K562 (cell line): ENCODE measurements around the gene MED29. TPM values are rescaled to one million over a fixed set of nuclear protein-coding genes. Genes with fewer than 3 reads are reported as not detected.

Experiments used
- ARNT ChIP-seq, 2 experiments: fragments of 450-650 bp; IDR thresholded peaks; 2 replicates each; pipeline ENCODE4 v1.6.1; 2016; ENCODE audit warnings: mild to moderate bottlenecking in 1 of 2
- BCLAF1 ChIP-seq, 2 experiments: fragments of 450-650 bp in 1 of 2; IDR thresholded peaks; 2 replicates each; pipeline ENCODE4 v1.6.1; 2011 to 2017; ENCODE audit warnings: low read depth in 2 of 2, antibody characterized with exemption in 1 of 2, borderline replicate concordance in 1 of 2, low read length in 1 of 2, mild to moderate bottlenecking in 1 of 2, mixed read lengths in 1 of 2; ENCODE audit not compliant: control insufficient read depth in 1 of 2
- DLX4 ChIP-seq: fragments of 250-450 bp; sonication (Bioruptor Pico); IDR thresholded peaks from 2 replicates; pipeline ENCODE4 v1.6.1; 2021; ENCODE audit warnings: mild to moderate bottlenecking
- E2F3 ChIP-seq: fragments of 250-450 bp; sonication (Bioruptor Pico); IDR thresholded peaks from 2 replicates; pipeline ENCODE4 v1.4.0; 2020; ENCODE audit warnings: mild to moderate bottlenecking
- FOXA3 ChIP-seq, 2 experiments: fragments of 450-650 bp in 1 of 2; sonication (generic) in 1 of 2; formaldehyde crosslinking; IDR thresholded peaks in 1 of 2; conservative IDR thresholded peaks in 1 of 2; 2 replicates each; pipeline versions ENCODE4 v1.4.0 to v1.8.0; 2020 to 2022; ENCODE audit warnings: mild to moderate bottlenecking in 2 of 2, missing genetic modification reagents in 1 of 2
- JUNB ChIP-seq: fragments of 450-650 bp; formaldehyde crosslinking; conservative IDR thresholded peaks from 2 replicates; pipeline ENCODE4 v1.4.0; 2020; ENCODE audit warnings: mild to moderate bottlenecking
- MEF2D ChIP-seq: conservative IDR thresholded peaks from 2 replicates; pipeline ENCODE4 v1.6.1; 2016; ENCODE audit warnings: low read depth, missing genetic modification characterization, missing compliant biosample characterization
- MTA1 ChIP-seq: fragments of 450-650 bp; IDR thresholded peaks from 2 replicates; pipeline ENCODE4 v1.6.1; 2017; ENCODE audit warnings: borderline replicate concordance
- NFRKB ChIP-seq: fragments of 450-650 bp; IDR thresholded peaks from 2 replicates; pipeline ENCODE4 v1.6.1; 2016; ENCODE audit warnings: low read depth
- NR3C1 ChIP-seq: sonication (generic); formaldehyde crosslinking; IDR thresholded peaks from 2 replicates; pipeline ENCODE4 v1.8.1; 2022; ENCODE audit warnings: missing genetic modification reagents
- NRF1 ChIP-seq, 2 experiments: fragments of 450-650 bp; IDR thresholded peaks in 1 of 2; conservative IDR thresholded peaks in 1 of 2; 2 replicates each; pipeline ENCODE4 v1.6.1; 2014; ENCODE audit warnings: mild to moderate bottlenecking in 2 of 2
- SMAD4 ChIP-seq: fragments of 250-450 bp; sonication (Bioruptor Pico); conservative IDR thresholded peaks from 2 replicates; pipeline ENCODE4 v1.8.0; 2021; ENCODE audit warnings: inconsistent platforms, mild to moderate bottlenecking, moderate library complexity
- STAT5A ChIP-seq: IDR thresholded peaks from 2 replicates; pipeline ENCODE4 v1.6.1; 2012; ENCODE audit warnings: low read length, inconsistent platforms, borderline replicate concordance
- TEAD1 ChIP-seq, 2 experiments: fragments of 450-650 bp in 1 of 2; sonication (generic) in 1 of 2; formaldehyde crosslinking; IDR thresholded peaks; 2 replicates each; pipeline versions ENCODE4 v1.4.0 to v1.8.0; 2020 to 2022; ENCODE audit warnings: mild to moderate bottlenecking in 2 of 2, missing genetic modification reagents in 1 of 2
- TFAM ChIP-seq: fragments of 250-450 bp; sonication (Bioruptor Pico); conservative IDR thresholded peaks from 2 replicates; pipeline ENCODE4 v1.5.0; 2021; ENCODE audit warnings: mild to moderate bottlenecking, moderate library complexity
- U2AF1 ChIP-seq: fragments of 200-400 bp; formaldehyde crosslinking; optimal IDR thresholded peaks from 2 replicates; pipeline ENCODE3; 2017; ENCODE audit warnings: mild to moderate bottlenecking, low read depth, low read length, moderate library complexity
- ZBTB7A ChIP-seq: IDR thresholded peaks from 2 replicates; pipeline ENCODE4 v1.6.1; 2011; ENCODE audit warnings: low read depth, mild to moderate bottlenecking, low read length, moderate library complexity, borderline replicate concordance; ENCODE audit not compliant: control insufficient read depth
- ZFP30 ChIP-seq: fragments of 250-450 bp; sonication (Bioruptor Pico); IDR thresholded peaks from 2 replicates; pipeline ENCODE4 v1.8.0; 2022; ENCODE audit warnings: moderate library complexity, mild to moderate bottlenecking, inconsistent platforms, borderline replicate concordance
- ZKSCAN1 ChIP-seq: fragments of 150-350 bp; IDR thresholded peaks from 2 replicates; pipeline ENCODE4 v1.6.1; 2016; ENCODE audit warnings: low read depth, low read length
- ZNF282 ChIP-seq: sonication (generic); formaldehyde crosslinking; IDR thresholded peaks from 2 replicates; pipeline ENCODE4 v1.8.1; 2023; ENCODE audit warnings: missing genetic modification reagents
- ZNF311 ChIP-seq: fragments of 250-450 bp; sonication (Bioruptor Pico); IDR thresholded peaks from 2 replicates; pipeline ENCODE4 v1.4.0; 2020; ENCODE audit warnings: mild to moderate bottlenecking, moderate library complexity
- ZNF408 ChIP-seq: fragments of 250-450 bp; sonication (Bioruptor Pico); IDR thresholded peaks from 2 replicates; pipeline ENCODE4 v1.4.0; 2020; ENCODE audit warnings: low read depth, mild to moderate bottlenecking, moderate library complexity
- ZNF431 ChIP-seq: sonication (generic); formaldehyde crosslinking; IDR thresholded peaks from 2 replicates; pipeline ENCODE4 v1.8.0; 2022; ENCODE audit warnings: mild to moderate bottlenecking, missing genetic modification reagents
- polyA plus RNA-seq, 8 experiments: library from polyadenylated mRNA; depleted of rRNA in 4 of 8; stranded (reverse) in 5 of 8; unstranded in 3 of 8; fragments of >200 nt; fragmentation: Nextera tagmentation in 2 of 8; fragmentation: Illumina TruSeq in 1 of 8; extraction: Ambion mirVana in 2 of 8; extraction: Trizol in 1 of 8; gene quantifications; 2 replicates each; pipeline versions ENCODE4 v1.2.1 to v1.2.3, GENCODE V29; 2011 to 2014; ENCODE audit warnings: inconsistent platforms in 1 of 8, missing spikeins in 1 of 8
- total RNA-seq, 7 experiments: library from RNA; depleted of rRNA in 6 of 7; stranded (reverse); fragments of >200 nt in 6 of 7; fragmentation: Illumina TruSeq in 2 of 7; extraction: Trizol in 2 of 7; gene quantifications; 2 replicates each; pipeline versions ENCODE4 v1.2.1 to v1.2.3, GENCODE V29; 2011 to 2021; ENCODE audit warnings: low replicate concordance in 1 of 7
- TF ChIP-seq, protein P1 (sequence below): fragments of 250-450 bp; sonication (Bioruptor Pico); IDR thresholded peaks from 2 replicates; pipeline ENCODE4 v1.5.0; 2021

Gene MED29
- total and polyA plus RNA-seq, 9 of the 15 experiments (the other 6 are each of a cell fraction or from before 2014, with no cell fraction given), result 1.8 to 22.6 (median 12.4) TPM

DNA sequence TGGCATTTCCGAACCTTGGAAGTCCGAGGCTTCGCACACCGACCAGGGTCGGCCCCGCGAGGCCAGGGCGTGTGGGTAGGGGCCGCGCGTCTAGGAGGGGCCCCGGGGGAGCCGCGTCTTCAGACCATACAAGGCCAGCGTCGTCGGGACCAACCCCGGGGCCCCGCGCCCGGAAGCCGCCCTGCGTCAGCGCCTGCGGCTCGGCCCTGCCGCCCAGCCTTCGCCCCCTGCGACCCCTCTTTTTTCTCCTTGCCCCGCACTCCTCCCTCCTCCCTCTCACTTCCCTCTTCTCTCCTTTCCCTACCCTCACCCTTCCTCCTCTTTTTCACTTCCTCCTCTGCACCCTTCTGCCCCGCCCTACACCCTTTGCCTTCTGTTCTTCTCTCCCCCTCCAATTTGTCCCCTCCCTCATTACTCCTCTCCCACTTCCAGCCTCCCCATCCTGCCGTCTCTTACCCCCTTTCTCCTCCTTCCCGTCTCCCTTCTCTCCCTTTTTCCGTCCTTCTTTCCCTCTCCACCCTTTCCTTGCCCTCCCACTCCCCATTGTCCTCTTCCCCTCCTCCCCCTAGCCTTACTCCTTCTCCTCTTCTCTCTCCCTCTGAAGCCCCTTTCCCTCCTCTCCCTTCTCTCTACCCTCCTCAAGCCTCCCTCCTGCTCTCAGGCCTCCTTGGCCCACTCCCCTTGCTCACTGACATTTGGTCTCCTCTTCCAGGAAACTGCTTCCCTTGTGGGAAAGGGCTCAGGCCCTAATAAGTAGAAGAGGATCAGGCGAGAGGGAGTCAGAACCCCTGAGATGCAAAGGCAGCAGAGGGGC is 19.0 kb downstream of the MED29 start (continued):
- no peak for TF ChIP-seq TFAM (CRISPR knock-in tag)
- TF ChIP-seq, protein P1, sequence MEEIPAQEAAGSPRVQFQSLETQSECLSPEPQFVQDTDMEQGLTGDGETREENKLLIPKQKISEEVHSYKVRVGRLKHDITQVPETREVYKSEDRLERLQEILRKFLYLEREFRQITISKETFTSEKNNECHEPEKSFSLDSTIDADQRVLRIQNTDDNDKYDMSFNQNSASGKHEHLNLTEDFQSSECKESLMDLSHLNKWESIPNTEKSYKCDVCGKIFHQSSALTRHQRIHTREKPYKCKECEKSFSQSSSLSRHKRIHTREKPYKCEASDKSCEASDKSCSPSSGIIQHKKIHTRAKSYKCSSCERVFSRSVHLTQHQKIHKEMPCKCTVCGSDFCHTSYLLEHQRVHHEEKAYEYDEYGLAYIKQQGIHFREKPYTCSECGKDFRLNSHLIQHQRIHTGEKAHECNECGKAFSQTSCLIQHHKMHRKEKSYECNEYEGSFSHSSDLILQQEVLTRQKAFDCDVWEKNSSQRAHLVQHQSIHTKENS (CRISPR knock-in tag), result no peak
- peak; percentile 48 to 69; a peak in 2 of 4 replicates for TF ChIP-seq ARNT (IDR thresholded peaks at IDR 0.05)
- TF ChIP-seq SMAD4 (CRISPR knock-in tag), result peak; percentile 15; the same call in 1 of the 2 replicates
- TF ChIP-seq JUNB (CRISPR knock-in tag), result no peak
- TF ChIP-seq ZNF311 (CRISPR knock-in tag), result no peak
- peak; percentile 71 to 85; a peak in 2 of 4 replicates for TF ChIP-seq BCLAF1 (IDR thresholded peaks at IDR 0.05; ENCODE audit: borderline replicate concordance in 1 of 2, control insufficient read depth in 1 of 2, low read depth in 2 of 2, low read length in 1 of 2)
- TF ChIP-seq ZNF431 (CRISPR knock-in tag), result no peak
- TF ChIP-seq U2AF1, result no peak
- no peak for TF ChIP-seq NR3C1 (CRISPR knock-in tag)
- no peak for TF ChIP-seq ZNF282 (CRISPR knock-in tag)
- peak; percentile 45 to 50; a peak in 3 of 4 replicates for TF ChIP-seq NRF1 (conservative IDR thresholded peaks at IDR 0.05 in 1 of 2, IDR thresholded peaks at IDR 0.05 in 1 of 2)
- peak; percentile 91 for TF ChIP-seq NFRKB
- TF ChIP-seq ZFP30 (CRISPR knock-in tag), result no peak
- no peak for TF ChIP-seq ZNF408
- TF ChIP-seq FOXA3 (CRISPR knock-in tag; conservative IDR thresholded peaks at IDR 0.05 in 1 of 2, IDR thresholded peaks at IDR 0.05 in 1 of 2), result 0 out of 4 replicates have a peak, but pooled peaks of 1 of the 2 experiments have one; percentile 17
- TF ChIP-seq STAT5A, result no peak
- TF ChIP-seq MEF2D (tag), result 0 out of 2 replicates have a peak, but pooled peaks have one; percentile 32
- TF ChIP-seq ZKSCAN1, result no peak
- TF ChIP-seq E2F3 (CRISPR knock-in tag), result no peak
- no peak for TF ChIP-seq DLX4
- peak; percentile 92 for TF ChIP-seq MTA1
- TF ChIP-seq ZBTB7A, result peak; percentile 88
- TF ChIP-seq TEAD1 (CRISPR knock-in tag; IDR thresholded peaks at IDR 0.05), result no peak
